ENCODE measurements around the gene RHEBL1.

Gene RHEBL1

DNA sequence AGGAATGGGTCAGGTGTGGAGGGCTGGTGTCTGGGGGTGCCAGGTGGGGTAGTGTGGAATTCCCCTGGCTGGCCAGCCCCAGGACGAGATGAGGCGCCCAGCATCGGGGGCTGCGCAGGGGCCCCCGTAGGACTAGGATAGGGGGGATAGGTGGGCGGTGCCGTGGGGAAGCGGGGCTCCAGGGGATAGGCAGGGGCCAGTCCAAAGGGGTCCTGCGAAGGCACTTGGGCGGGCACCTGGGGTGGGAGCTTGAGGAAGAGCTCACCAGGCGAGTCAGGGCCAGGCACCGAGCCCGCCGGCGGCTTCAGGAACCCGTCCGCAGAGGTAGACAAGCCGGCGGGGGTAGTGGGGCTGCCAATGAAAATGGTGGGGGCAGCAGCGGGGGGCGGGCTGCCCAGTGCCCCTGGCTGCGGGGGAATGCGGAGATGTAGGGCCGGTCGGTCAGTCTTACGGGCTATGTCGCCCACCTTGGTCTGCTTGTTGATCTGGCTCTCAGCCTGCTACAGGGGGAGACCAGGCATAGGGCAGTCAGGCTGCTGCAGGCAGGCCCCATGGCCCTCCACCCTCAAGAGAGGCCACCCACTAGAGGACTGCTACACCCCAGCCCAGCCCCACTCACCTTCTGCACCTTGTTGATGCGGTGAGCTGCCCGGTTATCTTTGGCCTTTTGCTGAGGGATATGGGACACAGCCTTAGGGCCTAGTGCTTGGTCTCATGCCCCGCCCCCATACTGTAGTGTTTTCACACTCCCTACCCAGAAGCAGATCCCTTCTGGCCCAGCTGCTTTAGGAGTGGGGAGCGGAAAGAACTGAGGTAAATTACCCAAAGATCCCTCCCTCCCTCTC is 28.5 kb downstream of the RHEBL1 start:
- in situ Hi-C loops (cut with HindIII; ENCODE audit: low pct_ligation_motif_present, low pct_unique_long_range_greater_than_20kb, low sequenced_read_pairs), result no loop called here
- DNase-seq, result no peak

DNA sequence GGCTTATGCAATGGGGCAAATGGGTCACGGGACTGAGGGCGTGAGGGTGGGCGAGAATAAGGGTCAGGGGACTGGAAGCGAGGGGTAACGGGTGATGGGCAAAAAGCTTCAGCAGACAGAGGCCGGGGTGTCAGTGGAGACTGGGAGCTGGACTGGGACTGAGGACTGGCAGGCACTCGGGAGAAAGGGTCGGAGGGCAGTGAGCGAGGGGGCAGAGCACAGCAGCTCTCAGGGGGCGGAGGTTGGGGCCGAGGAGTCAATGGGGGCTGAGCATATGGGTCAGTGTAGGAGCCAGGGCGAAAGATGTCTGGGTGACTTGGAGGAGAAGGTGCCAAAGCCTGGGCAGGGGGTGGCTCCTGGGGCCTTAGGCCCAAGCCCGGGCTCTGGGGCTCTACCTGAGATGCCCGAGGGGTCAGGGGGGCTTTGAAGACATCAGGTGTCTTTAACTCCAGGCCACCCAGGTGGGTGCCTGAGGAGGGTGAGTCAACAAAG is 29.4 kb downstream of the RHEBL1 start:
- in situ Hi-C loops (cut with HindIII; ENCODE audit: low pct_ligation_motif_present, low pct_unique_long_range_greater_than_20kb, low sequenced_read_pairs), result no loop called here
- no peak for DNase-seq

GRCh38 chr12:49039421-49040363 is 30.1 kb downstream of the RHEBL1 start:
- in situ Hi-C loops (cut with HindIII; ENCODE audit: low pct_ligation_motif_present, low pct_unique_long_range_greater_than_20kb, low sequenced_read_pairs), result no loop called here
- DNase-seq, result no peak

DNA sequence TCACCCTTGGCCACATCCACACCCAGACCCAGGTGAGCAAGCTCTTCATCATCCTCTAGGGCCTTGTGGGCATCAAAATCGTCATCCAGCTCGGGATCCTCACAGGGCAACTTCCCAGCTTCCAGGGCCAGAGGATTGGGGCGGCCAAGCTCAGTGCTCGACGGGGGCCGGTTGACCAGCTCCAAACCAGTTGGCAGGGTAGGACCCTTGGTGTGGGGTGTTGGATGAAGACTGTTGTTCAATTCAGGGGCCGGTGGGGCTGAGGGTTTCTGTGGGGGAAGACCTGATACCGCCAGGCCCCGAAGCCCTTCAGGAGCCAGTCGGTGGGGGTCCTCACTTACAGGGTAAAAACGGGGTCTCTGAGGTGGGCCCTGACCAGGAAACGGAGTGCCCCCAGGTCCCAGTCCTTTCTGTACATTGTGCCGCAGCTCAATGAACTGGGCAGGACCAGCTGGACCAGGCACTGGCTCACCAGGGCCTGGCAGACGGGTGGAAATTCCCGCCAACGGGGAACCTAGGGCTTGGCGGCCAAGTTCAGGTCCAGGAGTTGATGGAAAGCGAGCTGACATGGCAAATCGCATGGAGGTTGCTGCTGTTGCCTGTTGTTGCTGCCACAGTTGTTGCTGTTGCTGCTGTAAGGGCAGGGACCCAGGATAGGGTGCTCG is 31.4 kb downstream of the RHEBL1 start:
- no peak for DNase-seq
- in situ Hi-C loops (cut with HindIII; ENCODE audit: low pct_ligation_motif_present, low pct_unique_long_range_greater_than_20kb, low sequenced_read_pairs), result no loop called here

DNA sequence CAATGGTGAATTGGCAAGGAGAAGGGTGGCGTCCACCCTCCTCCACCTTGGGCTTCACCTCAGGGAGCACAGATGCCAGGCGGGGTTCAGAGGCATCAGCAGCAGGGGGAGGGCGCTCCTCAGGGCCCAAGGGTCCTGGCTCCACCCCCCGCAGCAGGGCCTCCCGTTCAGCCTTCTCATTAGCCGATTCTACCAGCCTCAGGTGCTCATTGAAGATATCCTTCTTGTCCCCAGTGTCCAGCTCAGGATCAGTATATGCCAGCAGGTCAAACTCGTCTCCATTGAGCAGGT is 31.9 kb downstream of the RHEBL1 start:
- in situ Hi-C loops (cut with HindIII; ENCODE audit: low pct_ligation_motif_present, low pct_unique_long_range_greater_than_20kb, low sequenced_read_pairs), result no loop called here
- no peak for DNase-seq

DNA sequence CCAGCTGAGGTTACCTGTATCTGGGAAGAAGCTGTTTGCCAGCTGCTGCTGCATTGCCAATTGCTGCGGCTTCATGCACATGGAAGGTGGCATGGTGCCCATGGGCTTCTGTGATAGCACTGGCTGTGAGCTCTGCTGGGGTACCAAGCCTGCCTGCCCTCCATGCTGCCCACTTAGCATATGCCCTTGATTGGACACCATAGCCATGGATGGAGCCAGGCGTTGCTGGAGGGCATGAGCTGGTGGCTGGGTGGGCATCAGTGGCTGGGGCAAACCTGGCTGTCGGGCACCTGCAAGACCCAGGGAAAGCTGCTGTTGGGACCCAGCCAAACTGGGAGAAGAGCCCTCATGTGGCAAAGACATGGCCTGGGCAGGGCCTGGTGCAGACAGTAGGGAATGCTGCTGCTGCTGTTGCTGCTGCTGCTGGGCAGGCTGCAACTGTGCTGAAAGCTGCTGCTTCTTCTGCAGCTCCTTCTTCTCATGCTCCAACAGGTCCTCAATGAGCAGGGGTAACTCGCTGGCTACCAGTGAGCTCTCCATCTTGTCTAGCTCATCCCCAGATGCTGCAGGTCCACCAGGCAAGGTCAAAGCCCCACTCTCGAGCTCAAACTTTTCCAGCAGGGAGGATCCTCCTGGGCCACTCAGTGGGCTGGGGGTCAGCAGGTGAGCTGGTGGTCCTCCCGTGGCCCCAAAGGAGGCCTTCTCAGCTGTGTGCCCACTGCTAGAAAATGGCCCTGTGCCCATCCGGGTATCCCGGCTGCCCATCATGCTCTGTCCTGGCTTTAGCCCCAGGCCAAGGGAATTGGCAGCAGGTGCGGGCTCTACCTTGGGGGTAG is 32.5 kb downstream of the RHEBL1 start:
- no peak for DNase-seq
- in situ Hi-C loops (cut with HindIII; ENCODE audit: low pct_ligation_motif_present, low pct_unique_long_range_greater_than_20kb, low sequenced_read_pairs), result no loop called here

DNA sequence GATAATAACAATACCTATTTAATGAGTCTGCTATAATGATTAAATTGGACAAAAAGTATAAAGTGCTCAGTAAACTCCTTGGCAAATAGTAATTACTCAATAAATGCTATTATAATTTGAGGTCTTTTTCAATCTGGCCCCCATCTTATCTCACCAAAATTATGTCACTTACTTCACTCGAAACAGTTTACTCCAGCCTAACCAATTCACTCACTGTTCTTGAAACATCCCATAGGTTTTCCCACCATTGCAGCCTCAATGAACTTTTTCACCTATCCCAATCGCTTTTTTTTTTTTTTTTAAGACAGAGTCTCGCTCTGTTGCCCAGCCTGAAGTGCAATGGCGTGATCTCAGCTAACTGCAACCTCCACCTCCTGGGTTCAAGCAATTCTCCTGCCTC is 33.8 kb downstream of the RHEBL1 start:
- DNase-seq, result no peak
- in situ Hi-C loops (cut with HindIII; ENCODE audit: low pct_ligation_motif_present, low pct_unique_long_range_greater_than_20kb, low sequenced_read_pairs), result no loop called here

- in situ Hi-C loops (cut with HindIII; ENCODE audit: low pct_ligation_motif_present, low pct_unique_long_range_greater_than_20kb, low sequenced_read_pairs), result no loop called here
Observed at GRCh38 chr12:49034286-49034622, 35.5 kb downstream of the RHEBL1 start.

DNA sequence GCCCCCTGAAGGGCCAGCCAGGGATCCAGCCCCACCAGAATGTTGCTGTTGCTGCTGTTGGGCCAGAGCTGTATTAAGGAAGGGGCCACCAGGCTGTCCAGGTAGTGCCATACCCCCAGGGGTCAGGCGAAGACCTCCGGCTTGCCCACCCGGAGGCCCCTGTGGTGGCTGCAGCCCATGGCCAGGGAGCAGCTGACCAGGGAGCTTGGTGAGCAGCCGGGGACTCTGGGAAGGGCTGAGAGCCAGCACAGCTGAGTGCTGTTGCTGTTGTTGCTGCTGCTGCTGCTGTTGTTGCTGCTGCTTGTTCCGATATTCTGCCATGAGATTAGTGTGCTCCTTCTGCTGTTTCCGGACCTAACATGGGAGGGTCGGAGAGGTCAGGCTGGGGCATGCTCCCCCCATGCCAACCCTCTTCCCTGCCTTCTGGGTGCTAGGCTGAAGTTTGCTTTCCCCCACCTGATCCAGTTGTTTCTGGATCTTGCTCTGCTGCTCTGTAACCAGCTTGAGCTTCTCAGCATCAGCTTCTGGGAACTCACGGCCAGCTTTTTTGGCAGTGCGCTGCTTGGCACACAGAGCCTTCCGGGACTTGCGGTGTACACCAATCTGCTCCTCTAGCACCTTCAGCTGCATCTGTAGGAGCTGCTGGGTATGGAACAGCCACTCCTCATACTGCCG is 36.0 kb downstream of the RHEBL1 start:
- no peak for DNase-seq
- in situ Hi-C loops (cut with HindIII; ENCODE audit: low pct_ligation_motif_present, low pct_unique_long_range_greater_than_20kb, low sequenced_read_pairs), result no loop called here

More at GRCh38 chr12:49034286-49034622, 35.5 kb downstream of the RHEBL1 start:
- no peak for DNase-seq

GRCh38 chr12:49032679-49033447 is 36.9 kb downstream of the RHEBL1 start:
- no peak for DNase-seq
- in situ Hi-C loops (cut with HindIII; ENCODE audit: low pct_ligation_motif_present, low pct_unique_long_range_greater_than_20kb, low sequenced_read_pairs), result no loop called here

- DNase-seq, result no peak
- in situ Hi-C loops (cut with HindIII; ENCODE audit: low pct_ligation_motif_present, low pct_unique_long_range_greater_than_20kb, low sequenced_read_pairs), result no loop called here
Observed at GRCh38 chr12:49032276-49032675, 37.5 kb downstream of the RHEBL1 start.

GRCh38 chr12:49031573-49032161 is 38.1 kb downstream of the RHEBL1 start:
- in situ Hi-C loops (cut with HindIII; ENCODE audit: low pct_ligation_motif_present, low pct_unique_long_range_greater_than_20kb, low sequenced_read_pairs), result no loop called here
- no peak for DNase-seq

DNA sequence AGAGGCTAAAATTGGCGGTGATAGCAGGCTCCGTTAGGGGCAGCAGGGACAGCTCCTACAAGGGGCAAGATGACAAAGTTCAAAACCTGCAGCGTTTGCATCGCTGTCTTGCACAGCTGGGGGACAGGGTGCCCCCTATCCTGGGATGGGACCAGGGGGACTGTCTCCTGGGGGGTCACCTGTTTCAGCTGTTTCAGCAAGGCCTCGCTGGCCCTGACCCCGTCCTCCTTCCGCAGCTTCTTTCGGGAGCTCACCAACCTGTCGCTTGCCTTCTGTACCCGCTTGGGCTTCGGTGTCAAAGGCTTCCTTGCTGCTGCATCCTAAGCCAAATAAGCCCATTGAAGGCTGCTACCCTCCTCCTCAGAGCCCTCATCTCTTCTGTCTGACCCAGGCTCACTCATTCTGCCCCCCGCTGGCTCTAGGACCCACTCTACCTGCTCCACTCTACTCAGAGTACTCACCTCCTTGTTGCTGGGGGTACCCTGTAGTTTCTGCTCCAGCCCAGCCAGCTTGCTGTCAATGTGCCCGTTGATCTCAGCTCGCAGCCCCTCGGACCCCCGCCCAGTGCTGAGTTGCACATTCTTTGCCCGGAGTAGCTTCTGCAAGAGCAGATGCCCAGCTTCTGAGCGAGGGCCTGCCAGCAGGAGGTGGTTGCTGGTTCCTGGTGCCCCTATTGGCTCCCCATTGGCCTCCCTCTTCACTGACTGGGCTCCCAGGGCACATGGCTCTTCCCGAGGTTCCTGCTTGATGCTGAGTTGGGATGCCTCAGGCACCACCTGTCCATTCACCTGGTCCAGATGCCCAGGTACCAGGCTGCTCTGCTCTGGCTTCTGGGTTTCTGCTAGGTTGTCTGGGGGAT is 38.8 kb downstream of the RHEBL1 start:
- no peak for DNase-seq
- in situ Hi-C loops (cut with HindIII; ENCODE audit: low pct_ligation_motif_present, low pct_unique_long_range_greater_than_20kb, low sequenced_read_pairs), result no loop called here

DNA sequence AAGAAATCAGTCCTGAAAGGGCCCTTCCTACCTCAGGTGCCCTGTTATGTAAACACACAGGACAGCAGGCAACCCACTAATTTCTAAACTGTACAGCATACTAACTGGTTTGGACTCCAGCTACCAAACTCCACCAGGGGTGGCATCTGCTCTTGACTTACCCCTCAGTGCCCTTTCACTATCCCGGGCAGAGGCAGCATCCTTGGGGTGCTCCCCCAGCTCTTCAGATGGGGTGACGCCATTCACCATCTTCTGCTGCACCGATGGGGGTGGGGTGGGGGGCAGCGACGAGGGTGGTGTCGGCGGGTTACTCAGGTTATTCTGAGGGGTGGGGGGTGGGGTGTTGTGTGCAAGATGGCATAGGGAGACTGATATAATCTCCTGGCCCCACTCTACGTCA is 39.7 kb downstream of the RHEBL1 start:
- in situ Hi-C loops (cut with HindIII; ENCODE audit: low pct_ligation_motif_present, low pct_unique_long_range_greater_than_20kb, low sequenced_read_pairs), result no loop called here
- no peak for DNase-seq

DNA sequence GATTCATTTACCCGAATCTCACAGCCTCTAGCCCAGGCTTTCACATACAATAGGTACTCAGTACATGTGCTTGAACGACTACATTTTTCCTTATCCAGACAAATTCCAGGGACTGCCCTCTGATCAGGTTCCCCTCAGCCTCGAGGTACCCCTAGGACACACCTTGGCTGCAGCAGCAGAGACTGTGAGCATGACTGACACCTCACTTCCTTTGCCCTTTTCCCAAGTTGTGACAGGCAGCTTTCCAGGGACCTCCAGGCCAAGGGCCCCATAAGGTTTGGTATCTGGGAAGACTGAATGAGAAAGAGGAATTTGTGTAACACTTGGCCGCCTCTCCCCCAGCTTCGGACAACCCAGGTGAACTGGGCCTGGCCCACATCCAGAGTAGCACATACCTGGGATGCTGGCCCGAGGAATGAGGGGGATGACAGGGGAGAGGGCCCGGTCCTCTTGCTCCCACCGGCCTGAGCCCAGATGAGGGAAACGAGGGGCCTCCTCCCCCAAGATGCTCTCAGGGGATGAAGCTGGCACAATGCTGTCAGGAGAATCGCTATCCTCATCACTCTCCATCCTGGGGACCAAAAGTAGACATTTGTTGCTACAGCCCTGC is 41.0 kb downstream of the RHEBL1 start:
- no peak for DNase-seq
- in situ Hi-C loops (cut with HindIII; ENCODE audit: low pct_ligation_motif_present, low pct_unique_long_range_greater_than_20kb, low sequenced_read_pairs), result no loop called here
